GM12865 (cell line): ENCODE measurements around the gene METTL6.
A peak's percentile ranks its signal among the peaks of the same experiment; 100 is the strongest.
"Not testable (repeated sequence)": the region's sequence is repeated elsewhere in the genome, so short reads cannot be mapped to it uniquely, and the experiment has no call there.

Experiments
- DNase-seq: peaks from one replicate; pipeline ENCODE4 v3.0.0; 2010; ENCODE audit warnings: low read depth
- H3K4me3 ChIP-seq: 2 replicates; pipeline ENCODE4 v1.5.1; 2011; ENCODE audit warnings: mild to moderate bottlenecking, low read depth, low read length, control low read depth
- TF ChIP-seq, protein P1 (sequence below): IDR thresholded peaks from 2 replicates; pipeline ENCODE4 v1.5.1; 2011; ENCODE audit warnings: low read length, control low read depth, low read depth, inconsistent platforms; ENCODE audit not compliant: insufficient read depth; ENCODE audit errors: missing control alignments

The METTL6 gene

DNA sequence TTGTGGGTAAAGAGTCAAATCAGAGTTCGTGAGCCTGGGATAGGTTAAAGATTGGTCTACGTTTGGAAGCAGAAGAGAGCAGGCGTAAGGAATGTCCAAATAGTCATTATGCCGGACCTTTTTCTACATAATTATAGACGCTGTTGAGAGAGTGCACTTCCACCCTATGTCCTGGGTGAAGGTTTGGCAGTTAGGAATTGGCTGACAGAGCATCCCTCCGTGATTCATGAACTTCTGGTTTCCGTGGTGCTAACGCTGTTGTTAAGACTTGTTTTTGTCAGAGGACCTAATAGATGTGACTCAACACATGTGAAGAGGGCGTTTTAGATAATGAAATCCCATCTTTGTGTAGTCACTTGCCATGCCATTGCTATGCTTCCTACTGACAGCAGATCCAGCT is 1.2 kb upstream of the METTL6 start:
- peak; percentile 12 for DNase-seq
- TF ChIP-seq, protein P1, sequence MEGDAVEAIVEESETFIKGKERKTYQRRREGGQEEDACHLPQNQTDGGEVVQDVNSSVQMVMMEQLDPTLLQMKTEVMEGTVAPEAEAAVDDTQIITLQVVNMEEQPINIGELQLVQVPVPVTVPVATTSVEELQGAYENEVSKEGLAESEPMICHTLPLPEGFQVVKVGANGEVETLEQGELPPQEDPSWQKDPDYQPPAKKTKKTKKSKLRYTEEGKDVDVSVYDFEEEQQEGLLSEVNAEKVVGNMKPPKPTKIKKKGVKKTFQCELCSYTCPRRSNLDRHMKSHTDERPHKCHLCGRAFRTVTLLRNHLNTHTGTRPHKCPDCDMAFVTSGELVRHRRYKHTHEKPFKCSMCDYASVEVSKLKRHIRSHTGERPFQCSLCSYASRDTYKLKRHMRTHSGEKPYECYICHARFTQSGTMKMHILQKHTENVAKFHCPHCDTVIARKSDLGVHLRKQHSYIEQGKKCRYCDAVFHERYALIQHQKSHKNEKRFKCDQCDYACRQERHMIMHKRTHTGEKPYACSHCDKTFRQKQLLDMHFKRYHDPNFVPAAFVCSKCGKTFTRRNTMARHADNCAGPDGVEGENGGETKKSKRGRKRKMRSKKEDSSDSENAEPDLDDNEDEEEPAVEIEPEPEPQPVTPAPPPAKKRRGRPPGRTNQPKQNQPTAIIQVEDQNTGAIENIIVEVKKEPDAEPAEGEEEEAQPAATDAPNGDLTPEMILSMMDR, result no peak
- peak overlapping the region; percentile 95 for H3K4me3 ChIP-seq

DNA sequence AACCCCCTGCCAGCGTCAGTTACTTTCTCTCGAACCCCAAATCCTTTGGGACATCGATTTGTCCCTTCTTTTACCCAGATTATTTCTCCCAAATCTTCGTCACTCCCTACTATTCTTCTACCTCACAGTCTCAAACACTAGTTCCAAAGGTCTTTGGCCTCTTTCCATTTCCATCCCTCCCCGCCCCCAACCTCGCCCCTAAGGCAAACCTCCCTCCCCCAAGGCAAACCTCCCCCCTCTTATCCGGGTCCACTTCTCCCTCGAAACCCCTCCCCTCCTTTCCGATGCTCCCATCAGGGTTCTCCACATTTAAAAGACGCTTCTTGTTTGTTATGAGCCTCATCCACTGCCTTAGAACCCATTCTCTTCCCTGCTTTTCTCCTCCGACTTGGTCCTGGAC is 637 bp upstream of the METTL6 start:
- no peak for DNase-seq

DNA sequence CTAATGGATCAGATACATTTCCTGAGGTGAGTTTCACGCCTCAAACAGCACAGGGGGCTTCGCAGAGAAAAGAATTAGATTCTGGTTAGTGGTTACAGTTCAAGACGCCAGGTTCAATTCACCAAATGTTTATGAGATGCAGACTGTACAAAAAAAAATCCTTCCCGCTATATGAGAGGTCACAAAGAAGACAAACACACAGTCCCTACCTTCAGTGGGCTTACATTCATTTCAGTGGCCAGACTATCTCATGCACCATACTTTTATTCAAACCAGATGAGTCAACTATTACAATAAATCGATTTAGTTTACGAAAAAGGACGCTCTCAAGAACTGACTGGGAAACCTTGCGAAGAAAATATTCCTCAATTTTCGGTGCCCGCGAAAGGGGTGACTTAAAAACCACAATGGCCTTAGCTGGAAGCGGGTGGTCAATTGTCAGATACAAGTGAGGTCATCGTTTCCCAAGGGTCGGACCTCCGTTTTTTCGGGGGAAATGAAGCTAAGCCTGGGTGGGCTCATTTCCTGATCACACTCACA is 695 bp downstream of the METTL6 start:
- DNase-seq, result no peak
- TF ChIP-seq, protein P1, result no peak

More for the DNA sequence above, 637 bp upstream of the METTL6 start:
- H3K4me3 ChIP-seq, result peak overlapping the region; percentile 95
- TF ChIP-seq, protein P1, result no peak

DNA sequence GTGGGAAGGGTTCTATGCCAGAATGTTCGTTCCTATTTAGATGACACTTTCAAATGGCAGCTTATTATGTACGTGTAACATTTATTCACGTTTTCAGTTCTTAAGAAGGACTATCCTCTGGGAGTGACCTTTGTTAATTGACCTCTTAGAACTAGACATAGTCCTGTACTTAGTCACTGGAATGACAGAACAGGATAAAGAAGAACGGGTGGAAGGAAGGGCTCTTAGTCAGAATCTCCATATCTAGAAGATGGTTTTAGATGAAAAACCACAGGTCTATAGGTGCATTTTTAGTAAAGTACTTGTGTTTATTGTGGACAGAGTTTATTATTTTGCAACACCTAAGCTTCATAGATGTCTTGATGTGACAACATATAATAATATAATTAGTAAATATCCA is 6.5 kb downstream of the METTL6 start:
- no peak for DNase-seq
- no peak overlapping the region for H3K4me3 ChIP-seq
- TF ChIP-seq, protein P1, result no peak

More for the DNA sequence above, 695 bp downstream of the METTL6 start:
- H3K4me3 ChIP-seq, result peak overlapping the region; percentile 95

DNA sequence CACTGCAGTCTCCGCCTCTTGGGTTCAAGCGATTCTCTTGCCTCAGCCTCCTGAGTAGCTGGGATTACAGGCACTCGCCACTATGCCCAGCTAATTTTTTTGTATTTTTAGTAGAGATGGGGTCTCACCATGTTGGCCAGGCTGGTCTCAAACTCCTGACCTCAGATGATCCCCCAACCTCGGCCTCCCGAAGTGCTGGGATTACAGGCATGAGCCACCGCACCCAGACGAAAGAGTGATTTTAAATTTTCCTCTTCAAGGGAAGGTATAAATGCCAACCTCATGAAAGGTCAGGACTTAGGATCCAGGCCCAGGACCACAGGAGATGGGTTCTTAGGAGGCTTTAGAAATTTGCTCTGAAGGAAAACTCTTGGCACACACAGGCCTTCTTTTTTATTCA is 16.4 kb downstream of the METTL6 start:
- DNase-seq, H3K4me3 ChIP-seq: not testable (repeated sequence)

DNA sequence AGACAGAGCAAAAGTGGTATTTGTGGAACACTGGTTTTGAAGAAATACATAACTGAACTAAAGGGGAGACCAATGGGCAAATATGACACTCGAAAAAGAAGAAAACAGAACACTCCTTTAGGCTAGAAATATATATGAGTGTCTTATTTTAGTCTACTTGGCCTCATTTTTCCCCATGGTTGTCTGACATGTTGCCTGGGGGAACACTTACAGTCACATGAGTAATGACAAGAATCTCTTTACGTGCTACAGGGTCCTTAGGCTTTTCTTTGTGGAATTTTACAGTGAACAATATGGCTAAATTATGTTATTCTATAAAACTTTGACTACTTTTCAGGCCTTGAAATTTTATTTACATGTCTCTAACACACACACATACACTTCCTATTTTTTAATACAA is 17.6 kb downstream of the METTL6 start:
- H3K4me3 ChIP-seq, result no peak overlapping the region
- TF ChIP-seq, protein P1, result no peak
- no peak for DNase-seq

DNA sequence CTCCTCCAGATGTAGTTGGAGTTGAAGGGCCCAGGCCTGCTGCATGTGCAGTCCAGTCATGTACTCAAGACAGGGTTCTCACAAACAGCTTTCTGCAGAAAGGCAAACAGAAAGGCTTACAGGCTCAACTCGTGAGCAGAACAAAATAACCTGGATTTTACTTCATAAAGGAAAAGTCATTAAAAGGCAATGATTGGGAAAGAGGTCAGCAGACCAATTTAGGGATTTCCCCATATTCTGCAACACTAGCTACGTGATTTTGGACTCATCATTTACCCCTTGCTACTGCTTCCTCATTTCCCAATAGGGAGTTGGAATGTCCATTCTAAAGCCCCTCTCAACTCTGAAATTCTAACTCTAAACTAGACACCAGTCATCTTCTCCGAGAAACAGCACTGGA is 18.1 kb downstream of the METTL6 start:
- H3K4me3 ChIP-seq, result no peak overlapping the region
- TF ChIP-seq, protein P1, result no peak
- no peak for DNase-seq
